ENCODE measurements around the gene WFIKKN1.

DNA sequence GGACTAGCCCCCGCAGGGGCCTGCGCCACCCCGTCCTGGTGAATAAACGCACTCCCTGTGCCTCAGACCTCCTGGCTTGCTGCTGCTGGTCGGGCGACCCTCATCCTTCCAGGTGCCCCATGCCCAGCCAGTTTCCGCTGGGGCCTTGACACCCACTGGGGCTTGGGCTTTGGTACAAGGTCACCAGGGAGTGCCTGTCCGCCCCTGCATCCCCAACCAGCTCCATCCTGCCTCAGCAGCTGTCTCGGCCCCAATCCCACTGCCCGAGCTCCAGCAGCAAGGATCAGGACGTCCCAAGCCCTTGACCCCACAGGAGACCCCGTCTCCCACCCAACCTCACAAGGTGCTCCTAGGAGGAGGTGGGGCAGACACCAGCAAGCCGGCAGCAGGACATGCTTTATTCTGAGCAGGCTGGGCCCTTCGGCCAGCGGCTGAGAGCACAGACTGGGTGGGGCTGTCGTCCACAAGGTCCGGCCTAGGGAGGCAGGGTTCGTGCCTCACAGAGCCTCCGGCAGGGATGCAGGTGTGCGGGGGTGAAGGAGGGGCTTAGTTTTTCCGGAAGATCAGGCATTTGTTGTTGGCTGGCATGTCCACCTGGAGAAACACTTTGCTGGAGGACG lies 3.4 kb downstream of the WFIKKN1 start:
- no peak for TF ChIP-seq EZH2phosphoT487 (IDR thresholded peaks at IDR 0.05; ENCODE audit: borderline replicate concordance, low read length)
- TF ChIP-seq, protein P1, sequence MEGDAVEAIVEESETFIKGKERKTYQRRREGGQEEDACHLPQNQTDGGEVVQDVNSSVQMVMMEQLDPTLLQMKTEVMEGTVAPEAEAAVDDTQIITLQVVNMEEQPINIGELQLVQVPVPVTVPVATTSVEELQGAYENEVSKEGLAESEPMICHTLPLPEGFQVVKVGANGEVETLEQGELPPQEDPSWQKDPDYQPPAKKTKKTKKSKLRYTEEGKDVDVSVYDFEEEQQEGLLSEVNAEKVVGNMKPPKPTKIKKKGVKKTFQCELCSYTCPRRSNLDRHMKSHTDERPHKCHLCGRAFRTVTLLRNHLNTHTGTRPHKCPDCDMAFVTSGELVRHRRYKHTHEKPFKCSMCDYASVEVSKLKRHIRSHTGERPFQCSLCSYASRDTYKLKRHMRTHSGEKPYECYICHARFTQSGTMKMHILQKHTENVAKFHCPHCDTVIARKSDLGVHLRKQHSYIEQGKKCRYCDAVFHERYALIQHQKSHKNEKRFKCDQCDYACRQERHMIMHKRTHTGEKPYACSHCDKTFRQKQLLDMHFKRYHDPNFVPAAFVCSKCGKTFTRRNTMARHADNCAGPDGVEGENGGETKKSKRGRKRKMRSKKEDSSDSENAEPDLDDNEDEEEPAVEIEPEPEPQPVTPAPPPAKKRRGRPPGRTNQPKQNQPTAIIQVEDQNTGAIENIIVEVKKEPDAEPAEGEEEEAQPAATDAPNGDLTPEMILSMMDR (IDR thresholded peaks at IDR 0.05; ENCODE audit: low read depth, low read length, poor library complexity, severe bottlenecking) = no peak
